ENCODE measurements around the gene AUTS2. TPM values are rescaled to one million over a fixed set of nuclear protein-coding genes. Genes with fewer than 3 reads are reported as not detected.

The AUTS2 gene
- total and polyA plus RNA-seq, 9 of the 15 experiments (the other 6 are each of a cell fraction or from before 2014, with no cell fraction given) = 0.58 TPM; not detected in 8

DNA sequence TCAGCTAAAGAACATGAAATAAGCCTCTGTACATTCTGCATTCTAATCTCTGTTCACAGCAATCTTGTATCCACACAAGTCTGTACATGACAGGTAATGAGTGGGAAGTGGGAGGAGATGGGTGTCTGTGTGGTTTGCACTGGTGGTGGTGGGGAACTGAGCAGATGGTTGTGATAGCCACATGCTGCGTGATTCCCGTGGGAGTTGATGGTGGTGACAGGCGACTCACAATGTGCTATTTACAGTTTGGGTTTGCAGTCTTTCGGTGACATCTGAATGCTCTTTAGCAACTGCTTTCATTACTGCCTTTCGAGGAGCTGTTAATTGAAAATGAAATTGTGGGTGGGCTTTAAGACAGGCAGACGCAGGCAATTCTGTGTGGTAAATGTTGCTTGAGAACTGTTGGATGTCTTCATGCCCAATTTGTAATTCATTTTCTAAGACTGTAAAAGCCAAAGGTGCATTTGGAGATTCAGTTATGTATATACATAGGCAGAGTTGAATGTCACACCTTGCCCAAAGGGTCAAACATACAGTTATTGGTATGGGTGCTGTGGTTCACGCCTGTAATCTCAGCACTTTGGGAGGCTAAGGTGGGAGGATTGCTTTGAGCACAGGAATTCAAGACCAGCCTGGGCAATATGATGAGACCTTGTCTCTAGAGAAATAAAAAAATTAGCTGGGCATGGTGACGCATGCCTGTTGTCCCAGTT, 308.2 kb downstream of the AUTS2 start:
- under 1% methylated on average over 8 of the region's 8 CpGs for WGBS (ENCODE audit: insufficient coverage, low coverage, missing lambda C conversion rate)
- DNase-seq (ENCODE audit: extremely low read depth in 1 of 4, low spot score in 3 of 4) (peak in 1 of 4 experiments; percentile 6), FAIRE-seq (no peak), ATAC-seq (no peak)
- no peaks in the 10 kb centered on the region for H3K4me1 ChIP-seq (replicated peaks in 1 of 2; ENCODE audit: control insufficient read depth in 2 of 2, insufficient read depth in 2 of 2, low read length in 2 of 2)
- no peaks in the 10 kb centered on the region for H3K9me3 ChIP-seq (replicated peaks; ENCODE audit: control insufficient read depth, insufficient read depth, low read depth, low read length)
- CTCF ChIA-PET (ENCODE audit: low intra/inter-chr PET ratio) = no interaction called here
- in situ Hi-C loops (cut with MboI) = no loop called here
- H3K79me2 ChIP-seq (ENCODE audit: control insufficient read depth, insufficient read depth, low read length) = no peaks in the 10 kb centered on the region
- no peaks in the 10 kb centered on the region for H3K36me3 ChIP-seq (ENCODE audit: control insufficient read depth, insufficient read depth, low read length)
- POLR2A ChIA-PET = no interaction called here
- H3K9ac ChIP-seq (ENCODE audit: insufficient read depth in 1 of 2, low read depth in 2 of 2, low read length in 2 of 2) = no peak overlapping the region
- H3K4me2 ChIP-seq (ENCODE audit: insufficient read depth, low read length) = no peak overlapping the region
- no peak overlapping the region for H2AFZ ChIP-seq (ENCODE audit: low read depth, low read length)
- no peak overlapping the region for H3K4me3 ChIP-seq
- H3K27me3 ChIP-seq (ENCODE audit: control insufficient read depth in 2 of 2, insufficient read depth in 2 of 2, low read length in 2 of 2) = no peaks in the 10 kb centered on the region; a peak in 1 of 5 replicates
- H3K9me1 ChIP-seq (ENCODE audit: control insufficient read depth, insufficient read depth, low read length) = no peaks in the 10 kb centered on the region
- TF ChIP-seq FOXP1 (CRISPR knock-in tag; IDR thresholded peaks at IDR 0.05) (no peak), TSC22D4 (tag; IDR thresholded peaks at IDR 0.05) (no peak), DMBX1 (CRISPR knock-in tag; IDR thresholded peaks at IDR 0.05; ENCODE audit: borderline replicate concordance) (no peak), EGR1 (conservative IDR thresholded peaks at IDR 0.05) (peak; percentile 23; the same call in 1 of the 2 replicates), SREBF2 (CRISPR knock-in tag; IDR thresholded peaks at IDR 0.05) (no peak), CBFA2T3 (IDR thresholded peaks at IDR 0.05) (peak; percentile 65), TAL1 (IDR thresholded peaks at IDR 0.05) (peak; percentile 13; the same call in 1 of the 2 replicates), ARNT (IDR thresholded peaks at IDR 0.05) (no peak), GTF2F1 (IDR thresholded peaks at IDR 0.05; ENCODE audit: low read depth, low read length) (no peak), CBFA2T2 (conservative IDR thresholded peaks at IDR 0.05) (peak; percentile 33; the same call in 1 of the 2 replicates)
- TF ChIP-seq, protein P1, sequence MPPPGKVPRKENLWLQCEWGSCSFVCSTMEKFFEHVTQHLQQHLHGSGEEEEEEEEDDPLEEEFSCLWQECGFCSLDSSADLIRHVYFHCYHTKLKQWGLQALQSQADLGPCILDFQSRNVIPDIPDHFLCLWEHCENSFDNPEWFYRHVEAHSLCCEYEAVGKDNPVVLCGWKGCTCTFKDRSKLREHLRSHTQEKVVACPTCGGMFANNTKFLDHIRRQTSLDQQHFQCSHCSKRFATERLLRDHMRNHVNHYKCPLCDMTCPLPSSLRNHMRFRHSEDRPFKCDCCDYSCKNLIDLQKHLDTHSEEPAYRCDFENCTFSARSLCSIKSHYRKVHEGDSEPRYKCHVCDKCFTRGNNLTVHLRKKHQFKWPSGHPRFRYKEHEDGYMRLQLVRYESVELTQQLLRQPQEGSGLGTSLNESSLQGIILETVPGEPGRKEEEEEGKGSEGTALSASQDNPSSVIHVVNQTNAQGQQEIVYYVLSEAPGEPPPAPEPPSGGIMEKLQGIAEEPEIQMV (tag; conservative IDR thresholded peaks at IDR 0.05; ENCODE audit: low read depth) = no peak
- TF ChIP-seq, protein P2, sequence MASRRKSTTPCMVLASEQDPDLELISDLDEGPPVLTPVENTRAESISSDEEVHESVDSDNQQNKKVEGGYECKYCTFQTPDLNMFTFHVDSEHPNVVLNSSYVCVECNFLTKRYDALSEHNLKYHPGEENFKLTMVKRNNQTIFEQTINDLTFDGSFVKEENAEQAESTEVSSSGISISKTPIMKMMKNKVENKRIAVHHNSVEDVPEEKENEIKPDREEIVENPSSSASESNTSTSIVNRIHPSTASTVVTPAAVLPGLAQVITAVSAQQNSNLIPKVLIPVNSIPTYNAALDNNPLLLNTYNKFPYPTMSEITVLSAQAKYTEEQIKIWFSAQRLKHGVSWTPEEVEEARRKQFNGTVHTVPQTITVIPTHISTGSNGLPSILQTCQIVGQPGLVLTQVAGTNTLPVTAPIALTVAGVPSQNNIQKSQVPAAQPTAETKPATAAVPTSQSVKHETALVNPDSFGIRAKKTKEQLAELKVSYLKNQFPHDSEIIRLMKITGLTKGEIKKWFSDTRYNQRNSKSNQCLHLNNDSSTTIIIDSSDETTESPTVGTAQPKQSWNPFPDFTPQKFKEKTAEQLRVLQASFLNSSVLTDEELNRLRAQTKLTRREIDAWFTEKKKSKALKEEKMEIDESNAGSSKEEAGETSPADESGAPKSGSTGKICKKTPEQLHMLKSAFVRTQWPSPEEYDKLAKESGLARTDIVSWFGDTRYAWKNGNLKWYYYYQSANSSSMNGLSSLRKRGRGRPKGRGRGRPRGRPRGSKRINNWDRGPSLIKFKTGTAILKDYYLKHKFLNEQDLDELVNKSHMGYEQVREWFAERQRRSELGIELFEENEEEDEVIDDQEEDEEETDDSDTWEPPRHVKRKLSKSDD (conservative IDR thresholded peaks at IDR 0.05; ENCODE audit: low read length) = no peak
- TF ChIP-seq, protein P3, sequence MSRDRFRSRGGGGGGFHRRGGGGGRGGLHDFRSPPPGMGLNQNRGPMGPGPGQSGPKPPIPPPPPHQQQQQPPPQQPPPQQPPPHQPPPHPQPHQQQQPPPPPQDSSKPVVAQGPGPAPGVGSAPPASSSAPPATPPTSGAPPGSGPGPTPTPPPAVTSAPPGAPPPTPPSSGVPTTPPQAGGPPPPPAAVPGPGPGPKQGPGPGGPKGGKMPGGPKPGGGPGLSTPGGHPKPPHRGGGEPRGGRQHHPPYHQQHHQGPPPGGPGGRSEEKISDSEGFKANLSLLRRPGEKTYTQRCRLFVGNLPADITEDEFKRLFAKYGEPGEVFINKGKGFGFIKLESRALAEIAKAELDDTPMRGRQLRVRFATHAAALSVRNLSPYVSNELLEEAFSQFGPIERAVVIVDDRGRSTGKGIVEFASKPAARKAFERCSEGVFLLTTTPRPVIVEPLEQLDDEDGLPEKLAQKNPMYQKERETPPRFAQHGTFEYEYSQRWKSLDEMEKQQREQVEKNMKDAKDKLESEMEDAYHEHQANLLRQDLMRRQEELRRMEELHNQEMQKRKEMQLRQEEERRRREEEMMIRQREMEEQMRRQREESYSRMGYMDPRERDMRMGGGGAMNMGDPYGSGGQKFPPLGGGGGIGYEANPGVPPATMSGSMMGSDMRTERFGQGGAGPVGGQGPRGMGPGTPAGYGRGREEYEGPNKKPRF (IDR thresholded peaks at IDR 0.05; ENCODE audit: low read depth, low read length) = no peak
- TF ChIP-seq, protein P4, sequence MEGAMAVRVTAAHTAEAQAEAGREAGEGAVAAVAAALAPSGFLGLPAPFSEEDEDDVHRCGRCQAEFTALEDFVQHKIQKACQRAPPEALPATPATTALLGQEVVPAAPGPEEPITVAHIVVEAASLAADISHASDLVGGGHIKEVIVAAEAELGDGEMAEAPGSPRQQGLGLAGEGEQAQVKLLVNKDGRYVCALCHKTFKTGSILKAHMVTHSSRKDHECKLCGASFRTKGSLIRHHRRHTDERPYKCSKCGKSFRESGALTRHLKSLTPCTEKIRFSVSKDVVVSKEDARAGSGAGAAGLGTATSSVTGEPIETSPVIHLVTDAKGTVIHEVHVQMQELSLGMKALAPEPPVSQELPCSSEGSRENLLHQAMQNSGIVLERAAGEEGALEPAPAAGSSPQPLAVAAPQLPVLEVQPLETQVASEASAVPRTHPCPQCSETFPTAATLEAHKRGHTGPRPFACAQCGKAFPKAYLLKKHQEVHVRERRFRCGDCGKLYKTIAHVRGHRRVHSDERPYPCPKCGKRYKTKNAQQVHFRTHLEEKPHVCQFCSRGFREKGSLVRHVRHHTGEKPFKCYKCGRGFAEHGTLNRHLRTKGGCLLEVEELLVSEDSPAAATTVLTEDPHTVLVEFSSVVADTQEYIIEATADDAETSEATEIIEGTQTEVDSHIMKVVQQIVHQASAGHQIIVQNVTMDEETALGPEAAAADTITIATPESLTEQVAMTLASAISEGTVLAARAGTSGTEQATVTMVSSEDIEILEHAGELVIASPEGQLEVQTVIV (CRISPR knock-in tag; IDR thresholded peaks at IDR 0.05; ENCODE audit: borderline replicate concordance) = no peak
- intact Hi-C loops (cut with micrococcal nuclease) = no loop called here
- no peaks in the 10 kb centered on the region for H4K20me1 ChIP-seq (replicated peaks; ENCODE audit: control insufficient read depth, insufficient read depth, low read length)
- no TSS peak for BruUV-seq (replicated peaks)
- no peak overlapping the region for H3K27ac ChIP-seq (ENCODE audit: extremely low read depth, low read depth, low read length)
